OCI-LY7 (cell line): ENCODE data around the gene RNF217.

Experiments
- EZH2phosphoT487 ChIP-seq: fragments of 200-600 bp; sonication (generic); IDR thresholded peaks from 2 replicates; pipeline ENCODE4 v1.6.1; 2018; ENCODE audit warnings: low read depth, borderline replicate concordance, mild to moderate bottlenecking, mixed run types, antibody characterized with exemption, low read length, moderate library complexity, mixed read lengths
- TF ChIP-seq, protein P1 (sequence below): fragments of 200-600 bp; sonication (generic); conservative IDR thresholded peaks from 2 replicates; pipeline ENCODE4 v1.5.1; 2014; ENCODE audit warnings: mild to moderate bottlenecking, antibody characterized with exemption, low read length, moderate library complexity, mixed read lengths

DNA sequence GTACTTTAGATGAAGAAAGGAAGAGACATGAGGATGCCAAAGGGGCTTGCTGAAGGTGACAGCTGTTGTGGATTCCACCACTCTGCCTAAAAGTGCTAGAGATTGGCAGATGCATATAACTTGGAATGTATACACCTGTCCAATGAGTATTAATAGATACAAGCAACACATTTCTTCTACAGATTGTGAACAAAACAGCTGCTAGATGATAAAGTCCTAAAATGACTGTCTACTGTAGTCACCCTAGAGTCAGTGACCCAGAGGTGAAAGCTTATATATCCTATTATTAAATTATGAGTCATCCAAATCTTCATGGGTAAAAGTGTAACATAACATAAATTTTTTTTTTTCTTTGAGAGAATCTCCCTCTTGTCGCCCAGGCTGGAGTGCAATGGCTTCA, 5.2 kb downstream of the RNF217 start:
- TF ChIP-seq EZH2phosphoT487: no peak
- TF ChIP-seq, protein P1, sequence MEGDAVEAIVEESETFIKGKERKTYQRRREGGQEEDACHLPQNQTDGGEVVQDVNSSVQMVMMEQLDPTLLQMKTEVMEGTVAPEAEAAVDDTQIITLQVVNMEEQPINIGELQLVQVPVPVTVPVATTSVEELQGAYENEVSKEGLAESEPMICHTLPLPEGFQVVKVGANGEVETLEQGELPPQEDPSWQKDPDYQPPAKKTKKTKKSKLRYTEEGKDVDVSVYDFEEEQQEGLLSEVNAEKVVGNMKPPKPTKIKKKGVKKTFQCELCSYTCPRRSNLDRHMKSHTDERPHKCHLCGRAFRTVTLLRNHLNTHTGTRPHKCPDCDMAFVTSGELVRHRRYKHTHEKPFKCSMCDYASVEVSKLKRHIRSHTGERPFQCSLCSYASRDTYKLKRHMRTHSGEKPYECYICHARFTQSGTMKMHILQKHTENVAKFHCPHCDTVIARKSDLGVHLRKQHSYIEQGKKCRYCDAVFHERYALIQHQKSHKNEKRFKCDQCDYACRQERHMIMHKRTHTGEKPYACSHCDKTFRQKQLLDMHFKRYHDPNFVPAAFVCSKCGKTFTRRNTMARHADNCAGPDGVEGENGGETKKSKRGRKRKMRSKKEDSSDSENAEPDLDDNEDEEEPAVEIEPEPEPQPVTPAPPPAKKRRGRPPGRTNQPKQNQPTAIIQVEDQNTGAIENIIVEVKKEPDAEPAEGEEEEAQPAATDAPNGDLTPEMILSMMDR: no peak
